GM21447 (cell line): Measurements from ENCODE around the gene TMEM63A.
A peak's percentile ranks its signal among the peaks of the same experiment; 100 is the strongest.

Source experiments
- ATAC-seq: cut with Tn5 transposase; IDR thresholded peaks from one replicate; pipeline ENCODE4 v1.9.1; 2021; ENCODE audit not compliant: unreplicated experiment

Gene TMEM63A

DNA sequence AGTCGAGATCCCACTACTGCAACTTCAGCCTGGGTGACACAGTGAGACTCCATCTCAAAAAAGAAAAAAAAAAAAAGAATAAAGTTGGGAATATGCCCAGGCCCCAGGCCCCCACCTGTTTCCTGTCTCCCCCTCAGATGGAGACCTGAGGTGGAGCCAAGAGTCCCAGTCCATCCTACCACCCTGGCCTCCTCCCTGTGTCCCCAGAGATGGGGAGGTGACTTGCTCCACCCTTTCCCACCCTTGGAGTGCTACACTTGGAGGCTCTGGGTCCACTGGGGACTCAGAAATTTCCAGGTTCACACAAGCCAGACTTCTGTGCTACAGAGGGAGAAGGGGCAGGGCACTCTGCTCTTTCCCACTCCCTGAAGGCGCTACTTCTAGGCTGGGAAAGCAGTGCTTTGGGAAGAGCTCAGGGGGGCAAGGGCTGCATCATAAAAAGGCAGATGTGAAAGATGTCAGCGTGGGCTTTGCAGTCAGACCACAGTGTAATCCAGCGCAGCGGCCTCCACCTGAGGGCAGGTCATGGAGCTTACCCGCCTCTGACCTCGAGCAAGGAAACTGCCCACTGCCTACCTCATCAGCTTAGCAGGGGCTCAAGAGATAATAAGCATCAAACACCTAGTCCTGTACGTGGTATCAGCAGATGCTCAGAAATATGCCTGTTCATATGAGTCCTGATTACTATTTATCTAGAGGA is 13.4 kb downstream of the TMEM63A start:
- ATAC-seq: no peak

DNA sequence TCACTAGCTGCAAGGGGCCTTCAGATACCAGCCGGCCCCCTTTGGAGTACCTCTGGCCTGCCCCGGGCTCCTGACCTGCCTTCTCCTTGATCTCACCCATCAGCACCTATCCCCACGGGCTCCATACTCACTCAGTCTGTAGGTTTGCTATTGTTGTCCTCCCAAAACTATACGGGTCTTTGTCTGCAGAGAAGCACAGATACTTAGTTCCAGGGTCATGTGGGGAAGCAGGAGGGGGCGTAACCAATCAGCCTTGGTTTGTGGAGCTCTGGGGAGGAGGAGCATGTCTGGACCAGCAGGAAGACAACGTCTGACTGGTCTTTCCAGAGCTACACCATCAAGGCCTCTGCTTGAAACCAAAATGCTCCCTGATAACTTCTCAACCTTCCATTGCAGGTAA is 15.2 kb downstream of the TMEM63A start:
- ATAC-seq: no peak

DNA sequence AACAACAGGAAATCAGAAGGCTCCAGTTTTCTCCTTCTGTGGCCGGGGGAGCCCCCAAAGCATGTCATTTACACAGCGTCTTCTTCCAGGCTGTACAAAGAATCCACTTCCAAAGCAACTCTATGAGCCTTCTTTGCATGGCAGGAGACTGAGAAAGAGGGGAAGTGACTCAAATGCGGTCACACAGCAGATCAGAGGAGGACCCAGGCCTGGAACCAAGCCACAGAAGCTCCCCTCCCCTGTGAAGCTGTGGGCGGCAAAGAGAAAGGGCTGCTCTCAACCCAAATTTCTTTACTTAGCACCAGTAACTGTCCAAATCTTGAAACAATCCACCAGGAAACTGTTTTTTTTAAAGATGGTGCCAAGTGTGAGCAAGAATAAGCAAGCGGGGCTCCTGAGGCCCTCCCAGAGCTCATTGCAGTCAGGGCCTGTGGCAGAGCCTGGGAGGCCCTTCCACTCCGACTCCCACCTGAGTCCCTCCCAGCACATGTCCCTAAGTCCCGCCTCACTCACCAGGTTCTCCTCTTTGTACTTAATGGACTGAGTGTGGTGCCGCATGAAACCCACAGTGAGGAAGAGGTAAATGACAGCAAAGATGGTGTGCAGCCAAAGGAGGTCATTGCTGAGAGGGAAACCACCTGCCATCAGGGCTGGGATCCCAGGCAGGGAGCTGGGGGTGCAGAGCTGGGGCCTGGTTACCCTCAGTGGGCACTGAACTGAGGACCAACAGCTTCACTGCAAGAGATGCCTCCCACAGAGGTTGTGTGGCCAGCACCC is 15.9 kb downstream of the TMEM63A start:
- ATAC-seq: no peak

DNA sequence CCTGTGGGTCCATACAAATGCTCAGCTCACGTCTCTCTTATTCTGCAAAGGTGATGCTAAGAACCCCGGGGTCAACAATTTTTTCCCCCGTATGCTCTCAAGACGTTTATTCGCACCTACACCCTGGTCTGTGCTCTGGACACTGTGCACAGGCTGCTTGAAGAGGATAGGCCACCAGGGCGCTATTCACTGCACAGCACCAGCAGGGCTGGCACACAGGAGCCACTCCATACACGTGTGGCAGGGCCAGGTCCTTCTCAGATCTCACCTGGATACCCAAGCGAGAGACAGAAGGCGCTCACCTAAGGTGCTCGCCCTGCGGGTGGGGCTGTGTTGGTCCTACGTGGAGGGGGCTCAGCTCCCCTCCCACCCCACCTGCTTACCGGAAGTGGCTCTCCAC is 16.7 kb downstream of the TMEM63A start:
- no peak for ATAC-seq

DNA sequence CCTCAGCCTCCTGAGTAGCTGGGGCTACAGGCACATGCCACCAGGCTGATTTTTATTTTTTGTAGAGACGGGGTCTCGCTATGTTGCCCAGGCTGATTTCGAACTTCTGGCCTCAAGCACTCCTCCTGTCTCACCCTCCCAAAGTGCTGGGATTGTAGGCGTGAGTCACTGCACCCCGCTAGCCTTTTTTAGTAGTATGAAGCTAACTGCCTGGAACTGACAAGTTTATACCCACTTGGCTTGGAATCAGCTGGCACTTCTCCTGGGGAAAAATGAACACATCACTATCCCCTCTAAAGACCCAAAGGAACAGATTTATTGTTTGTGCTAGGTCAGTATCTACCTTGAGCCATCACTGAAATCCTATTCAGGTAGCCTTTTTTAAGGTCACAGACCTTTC is 19.0 kb downstream of the TMEM63A start:
- ATAC-seq: no peak

DNA sequence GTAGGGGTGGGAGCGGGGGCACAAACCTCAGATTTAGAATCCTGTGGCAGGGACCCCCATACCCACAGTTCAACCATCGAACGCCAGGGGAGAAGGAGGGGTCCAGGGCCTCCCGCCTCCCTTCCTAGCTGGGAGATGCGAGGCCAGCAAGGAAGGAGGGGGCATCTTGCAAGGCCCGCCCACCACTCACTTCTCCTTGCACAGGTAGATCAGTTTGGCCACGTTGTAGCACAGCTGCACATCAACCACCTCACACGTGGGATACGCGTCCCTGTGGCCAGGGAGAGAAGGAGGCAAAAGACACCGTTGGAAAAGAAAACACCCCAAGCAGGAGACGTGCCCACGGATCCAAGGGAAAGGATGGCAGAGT is 19.6 kb downstream of the TMEM63A start:
- no peak for ATAC-seq

DNA sequence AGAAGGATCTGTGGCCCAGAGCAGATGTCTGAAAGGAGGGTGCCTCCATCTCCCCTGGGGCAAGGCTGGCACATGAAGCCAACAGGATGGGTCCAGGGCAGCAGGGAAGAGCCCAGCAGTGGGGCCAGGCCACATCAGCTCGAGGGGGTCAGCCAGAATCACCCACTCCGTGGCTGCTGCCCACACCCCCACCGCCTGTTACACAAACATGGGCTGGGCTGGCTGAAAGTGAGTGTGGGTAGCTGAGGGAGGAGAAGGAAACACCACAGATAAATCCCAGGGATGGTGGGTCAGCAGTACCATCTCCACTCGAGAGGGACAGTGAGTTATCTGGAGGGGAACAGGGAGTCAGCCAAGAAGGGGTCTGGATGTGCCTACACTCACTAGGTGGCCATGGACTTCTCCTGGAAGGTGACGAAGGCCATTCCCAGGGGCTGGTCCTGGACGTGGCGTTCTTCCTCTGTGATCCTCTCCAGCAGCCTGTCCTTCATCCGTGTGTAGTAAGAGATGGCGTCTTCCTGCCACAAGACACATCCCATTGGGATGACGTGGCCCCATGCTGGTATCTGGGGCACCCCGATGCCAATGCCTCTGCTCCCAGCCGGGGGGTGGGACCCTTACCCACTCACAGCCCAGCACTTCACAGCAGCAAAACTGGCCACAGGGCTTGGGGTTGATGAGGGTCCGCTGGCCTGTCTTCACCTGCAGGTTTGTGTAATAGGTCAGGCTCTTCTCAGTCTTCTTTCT is 20.2 kb downstream of the TMEM63A start:
- no peak for ATAC-seq

DNA sequence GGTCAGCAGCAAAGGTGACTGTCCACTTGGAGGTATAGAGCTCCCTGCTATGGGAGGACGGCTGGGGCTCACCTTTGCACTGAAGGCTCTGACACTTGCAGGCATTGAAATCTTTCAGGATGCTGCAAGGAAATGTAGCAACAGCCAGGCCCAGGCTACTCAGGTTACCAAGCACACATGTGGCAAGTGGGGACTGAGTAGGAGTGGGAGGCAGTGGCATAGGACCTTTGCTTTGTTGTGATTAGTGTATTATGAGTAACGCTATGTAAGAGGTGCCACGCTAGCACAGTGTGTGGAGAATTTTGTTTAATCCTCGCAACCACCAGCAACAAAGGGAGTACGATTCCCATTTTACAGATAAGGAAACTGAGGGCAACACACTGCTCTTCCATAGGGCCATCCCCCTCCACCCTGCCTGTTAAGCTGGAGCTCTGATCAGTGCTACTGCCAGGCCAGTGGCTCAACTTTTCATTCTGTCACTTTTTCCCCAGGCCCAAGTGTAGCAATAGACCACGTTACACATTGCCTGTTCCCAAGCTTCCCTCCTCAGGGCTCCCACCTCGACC is 21.2 kb downstream of the TMEM63A start:
- no peak for ATAC-seq

DNA sequence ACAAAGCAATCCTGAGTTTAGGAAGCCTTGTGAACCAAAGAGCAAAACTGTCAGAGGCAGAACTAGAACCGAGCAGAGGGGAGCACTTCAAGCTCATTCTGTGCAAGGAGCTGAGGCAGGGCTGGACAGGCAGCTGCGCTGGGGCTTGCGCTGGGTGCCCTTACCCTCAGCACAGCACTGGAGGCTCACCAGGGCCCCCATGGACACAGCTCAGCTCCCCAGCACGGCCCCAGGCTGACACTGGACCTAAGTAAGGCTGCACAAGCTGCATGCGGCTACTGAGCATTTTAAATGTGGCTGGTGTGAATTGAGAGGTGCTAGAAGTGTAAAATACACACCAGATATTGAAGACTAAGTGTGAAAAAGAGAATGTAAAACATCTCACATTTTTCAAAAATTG is 22.1 kb downstream of the TMEM63A start:
- no peak for ATAC-seq

DNA sequence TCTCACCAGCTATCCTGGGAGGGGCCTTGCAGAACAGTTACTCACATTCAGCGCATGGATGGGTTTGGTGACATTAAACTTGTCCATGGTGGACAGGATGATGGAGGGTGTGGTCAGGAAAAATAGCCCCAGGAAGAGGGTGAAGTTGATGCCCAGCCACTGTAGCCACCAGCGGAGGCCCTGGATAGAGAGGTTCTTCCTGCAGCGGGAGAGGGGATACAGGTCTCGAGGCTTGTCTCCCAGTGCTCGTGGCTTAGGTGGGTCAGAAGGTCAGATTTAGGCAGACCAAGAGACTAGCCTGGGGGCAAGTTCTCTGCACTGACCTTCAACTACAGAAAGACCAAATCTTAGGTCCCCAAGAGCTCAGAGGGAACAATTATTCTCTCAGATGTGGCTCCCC is 23.0 kb downstream of the TMEM63A start:
- ATAC-seq: no peak

DNA sequence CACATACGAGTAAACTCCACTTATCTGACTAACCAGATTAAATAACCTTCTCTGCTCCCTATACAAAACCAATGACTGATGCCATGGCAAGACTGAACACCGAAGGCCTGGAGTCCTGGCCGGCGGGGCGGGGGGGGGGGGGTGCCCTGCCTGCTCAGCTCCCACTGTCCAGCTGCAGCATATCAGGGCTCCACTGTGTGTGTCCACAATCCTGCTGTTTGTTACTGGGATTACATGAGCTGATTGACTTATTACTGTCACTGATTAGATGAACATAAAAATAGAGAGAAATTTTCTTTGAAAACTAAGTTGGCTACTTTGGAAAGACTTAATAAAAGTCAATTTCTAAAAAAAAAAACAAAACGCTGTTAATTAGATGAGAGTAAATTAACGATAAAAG is 24.9 kb downstream of the TMEM63A start:
- ATAC-seq: no peak

DNA sequence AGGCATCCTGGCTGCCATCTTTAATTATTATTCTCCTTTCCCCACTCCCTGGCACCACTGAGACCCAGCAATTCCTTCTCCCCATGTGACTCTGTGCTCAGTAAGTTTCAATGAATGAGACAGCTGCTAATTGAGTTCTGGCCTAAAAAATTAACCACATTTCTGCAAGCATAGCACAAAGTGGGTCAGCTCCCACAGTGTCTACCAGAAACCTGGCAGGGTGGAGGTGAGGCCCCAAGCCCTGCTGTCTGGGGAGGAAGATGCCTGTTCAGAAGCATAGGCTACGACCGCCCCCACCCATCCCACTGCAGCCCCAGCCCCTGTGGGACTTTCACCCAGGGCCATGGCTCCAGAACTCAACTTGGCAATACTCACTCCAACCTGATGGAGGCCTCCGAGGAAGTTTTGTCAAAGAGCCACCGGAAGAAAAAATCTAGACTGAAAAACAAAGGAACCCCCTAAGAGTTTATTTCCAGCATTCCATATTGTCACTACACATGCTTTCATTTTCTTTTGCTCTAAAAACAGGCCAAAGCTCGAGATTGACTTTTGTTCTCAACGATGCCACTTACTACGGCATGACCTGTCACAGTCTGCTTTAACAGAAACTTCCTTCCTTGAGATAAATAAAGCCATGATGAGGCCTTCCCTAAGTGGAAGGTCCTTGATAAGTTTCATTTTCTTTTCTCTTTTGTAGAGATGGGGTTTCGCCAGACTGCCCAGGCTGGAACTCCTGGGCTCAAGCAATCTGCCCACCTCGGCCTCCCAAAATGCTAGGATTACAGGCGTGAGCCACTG is 26.5 kb downstream of the TMEM63A start:
- no peak for ATAC-seq

DNA sequence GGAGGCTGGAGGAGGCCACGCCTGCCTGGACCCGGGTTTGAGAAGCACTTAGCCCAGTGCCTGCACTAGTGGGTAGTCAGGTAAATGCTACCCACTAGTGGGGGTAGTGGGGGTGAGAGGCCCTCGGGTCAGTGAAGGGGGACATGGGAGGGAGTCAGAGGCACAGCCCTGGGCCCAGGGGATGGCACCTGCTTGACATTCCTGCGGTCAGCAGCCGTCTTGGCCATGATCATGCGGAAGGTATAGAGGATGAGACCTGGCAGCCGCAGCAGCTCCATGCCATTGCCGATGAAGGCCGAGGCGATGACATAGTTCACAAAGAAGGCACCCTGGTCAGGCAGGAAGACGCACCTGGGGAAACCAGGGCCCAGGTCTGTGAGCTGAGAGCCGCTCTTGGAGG is 28.7 kb downstream of the TMEM63A start:
- ATAC-seq: no peak

DNA sequence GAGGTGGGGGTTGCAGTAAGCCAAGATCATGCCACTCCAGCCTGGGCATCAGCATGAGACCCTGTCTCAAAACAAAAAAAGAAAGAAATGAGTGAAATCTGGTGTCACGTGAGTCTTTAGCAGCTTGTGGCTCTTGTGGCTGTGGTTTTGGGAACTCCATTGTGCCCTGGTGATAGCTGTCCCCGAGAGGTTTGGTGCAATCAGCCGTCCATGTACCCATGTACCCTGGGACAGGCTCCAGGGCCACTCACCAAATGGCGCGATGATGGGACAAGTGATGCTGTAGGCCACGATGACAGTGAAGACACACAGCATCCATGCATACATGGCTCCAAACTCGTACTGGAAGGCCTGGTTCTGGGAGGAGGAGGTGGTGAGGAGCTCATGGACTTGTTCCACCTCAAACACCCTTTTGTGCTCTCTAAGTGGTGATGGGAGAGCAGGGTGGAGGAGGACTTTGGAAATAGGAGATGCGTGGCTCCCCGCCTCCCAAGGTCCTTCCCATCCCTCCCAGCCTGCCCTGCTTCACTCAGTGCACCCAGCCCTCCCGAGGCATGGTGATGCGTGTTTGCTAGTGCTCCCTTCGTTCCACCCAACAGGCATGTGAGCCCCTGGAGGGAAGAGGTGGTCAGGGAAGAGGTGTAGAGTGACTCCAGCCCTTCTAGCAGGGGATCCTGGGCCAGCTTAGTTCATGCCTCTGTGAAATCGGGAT is 29.6 kb downstream of the TMEM63A start:
- no peak for ATAC-seq

DNA sequence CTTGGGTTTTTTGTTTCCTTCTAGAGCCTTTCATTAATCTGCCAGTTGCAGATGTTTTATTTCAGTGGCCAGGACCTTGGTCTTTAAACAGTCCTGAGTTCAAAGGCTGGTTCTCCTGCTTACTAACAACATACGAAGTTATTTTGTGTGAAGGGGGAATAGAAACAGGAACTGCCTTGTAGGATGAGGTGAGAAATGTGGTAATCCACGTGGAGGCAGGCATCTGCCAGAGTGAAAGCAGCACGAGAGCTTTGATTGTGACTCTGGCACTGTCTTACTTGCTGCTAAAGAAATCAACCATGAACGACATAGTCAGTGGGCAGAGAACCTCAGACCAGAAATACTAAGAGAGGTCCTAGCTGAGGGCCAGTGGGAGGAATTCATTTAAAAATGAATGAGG is 30.4 kb downstream of the TMEM63A start:
- ATAC-seq: peak; percentile 54

DNA sequence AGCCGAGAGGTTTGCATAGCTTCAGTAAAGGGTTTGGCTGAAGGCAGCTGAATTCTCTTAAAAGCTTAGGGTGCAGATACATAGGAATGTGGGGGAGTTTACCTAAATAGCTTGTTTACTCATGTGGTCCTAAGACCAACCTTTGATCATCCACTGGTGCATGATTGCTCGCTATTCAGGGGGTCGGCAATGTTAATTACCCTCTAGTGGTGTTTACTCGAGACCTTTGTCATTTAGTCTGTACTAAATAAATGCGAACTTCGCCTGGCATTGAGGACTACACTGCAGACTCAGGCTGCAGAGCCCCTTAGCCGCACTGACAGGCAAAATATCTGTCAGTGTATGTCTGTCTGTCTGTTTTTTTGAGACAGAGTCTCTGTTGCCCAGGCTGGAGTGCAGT is 31.8 kb downstream of the TMEM63A start:
- ATAC-seq: no peak

DNA sequence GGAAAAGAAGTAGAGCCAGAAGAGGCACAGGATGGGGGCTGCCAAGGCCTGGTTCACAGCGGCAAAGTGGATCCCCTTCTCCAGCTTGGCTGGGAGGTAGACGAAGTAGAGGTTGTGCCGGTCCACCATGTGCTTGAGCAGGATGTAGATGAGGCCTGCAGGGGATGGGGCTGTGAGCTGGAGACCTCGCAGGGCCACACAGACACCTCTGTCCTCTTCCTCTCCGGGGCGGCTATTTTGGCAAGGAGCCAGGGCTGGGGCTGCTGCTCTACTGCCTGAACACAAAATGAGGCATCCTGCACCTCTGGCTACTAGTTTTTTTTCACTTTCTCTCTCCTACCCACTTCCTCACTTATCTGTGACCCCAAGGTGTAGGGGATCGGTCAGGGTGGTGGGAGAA is 32.3 kb downstream of the TMEM63A start:
- no peak for ATAC-seq

DNA sequence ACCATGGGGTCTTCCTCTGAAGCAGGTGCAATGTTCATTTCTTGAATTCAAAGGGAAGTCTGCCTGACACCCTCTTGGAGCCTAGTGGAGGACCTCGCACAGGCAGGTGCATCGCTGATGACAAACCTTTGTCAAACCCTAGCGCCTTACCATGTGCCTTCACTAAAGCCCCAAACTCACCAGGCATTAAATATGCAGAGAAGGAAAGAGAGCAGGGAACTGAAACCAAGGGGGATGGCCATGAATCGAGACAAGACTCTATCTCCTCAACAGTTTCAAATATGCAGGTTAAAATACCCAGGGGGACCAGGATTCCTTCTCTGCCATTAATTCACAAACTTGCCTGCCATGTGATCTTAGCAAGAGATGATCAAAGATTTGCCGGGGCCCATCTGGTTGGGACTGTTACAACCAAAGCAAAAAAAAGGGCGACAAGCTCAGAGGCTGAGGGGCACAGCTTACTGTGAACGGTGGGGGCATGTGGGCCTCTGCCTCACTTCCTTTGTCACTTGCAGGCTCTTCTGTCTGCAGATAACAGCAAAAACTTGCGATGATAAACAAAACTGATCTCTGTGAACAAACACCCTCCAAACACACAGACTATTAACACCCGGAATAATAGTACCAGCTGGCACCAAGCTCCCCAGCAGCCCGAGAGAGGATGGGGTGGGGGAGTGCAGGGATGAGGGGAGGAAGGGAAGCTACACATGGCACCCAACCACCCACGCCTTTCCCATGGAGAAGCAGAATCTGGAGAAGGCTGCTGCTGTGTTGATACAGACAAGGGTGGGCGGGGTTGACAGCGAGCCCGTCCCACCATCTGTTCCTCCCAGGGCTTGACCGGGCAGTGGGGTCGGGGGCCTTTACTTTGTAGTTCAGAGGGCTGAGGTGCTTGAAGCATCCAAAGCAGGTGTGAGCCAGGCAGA is 33.9 kb downstream of the TMEM63A start:
- ATAC-seq: peak; percentile 73

DNA sequence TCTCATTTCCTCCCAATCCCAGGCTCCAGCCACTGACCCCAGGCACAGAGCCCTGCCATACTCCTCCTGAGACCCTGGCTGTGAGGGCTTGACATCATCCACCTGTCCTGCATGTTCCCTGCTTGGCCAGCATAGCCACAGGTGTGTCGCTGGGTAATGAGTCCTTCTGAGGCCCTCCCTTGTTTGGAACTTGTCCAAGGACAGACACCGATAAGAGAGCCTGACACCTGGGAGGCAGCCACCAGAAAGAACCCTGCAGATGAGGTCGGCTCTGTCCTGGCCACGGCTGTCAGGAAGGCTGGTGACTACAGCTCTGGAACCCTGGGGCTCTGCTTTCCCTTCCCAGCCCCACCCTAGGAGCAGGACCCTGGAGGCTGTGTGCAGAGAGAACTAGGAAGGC is 34.6 kb downstream of the TMEM63A start:
- ATAC-seq: no peak
